Measurements from ENCODE around the gene METTL2B.

- TF ChIP-seq, protein P1, sequence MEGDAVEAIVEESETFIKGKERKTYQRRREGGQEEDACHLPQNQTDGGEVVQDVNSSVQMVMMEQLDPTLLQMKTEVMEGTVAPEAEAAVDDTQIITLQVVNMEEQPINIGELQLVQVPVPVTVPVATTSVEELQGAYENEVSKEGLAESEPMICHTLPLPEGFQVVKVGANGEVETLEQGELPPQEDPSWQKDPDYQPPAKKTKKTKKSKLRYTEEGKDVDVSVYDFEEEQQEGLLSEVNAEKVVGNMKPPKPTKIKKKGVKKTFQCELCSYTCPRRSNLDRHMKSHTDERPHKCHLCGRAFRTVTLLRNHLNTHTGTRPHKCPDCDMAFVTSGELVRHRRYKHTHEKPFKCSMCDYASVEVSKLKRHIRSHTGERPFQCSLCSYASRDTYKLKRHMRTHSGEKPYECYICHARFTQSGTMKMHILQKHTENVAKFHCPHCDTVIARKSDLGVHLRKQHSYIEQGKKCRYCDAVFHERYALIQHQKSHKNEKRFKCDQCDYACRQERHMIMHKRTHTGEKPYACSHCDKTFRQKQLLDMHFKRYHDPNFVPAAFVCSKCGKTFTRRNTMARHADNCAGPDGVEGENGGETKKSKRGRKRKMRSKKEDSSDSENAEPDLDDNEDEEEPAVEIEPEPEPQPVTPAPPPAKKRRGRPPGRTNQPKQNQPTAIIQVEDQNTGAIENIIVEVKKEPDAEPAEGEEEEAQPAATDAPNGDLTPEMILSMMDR (IDR thresholded peaks at IDR 0.05; ENCODE audit: low read depth, low read length) = peak; percentile 95
- TF ChIP-seq POLR2A (IDR thresholded peaks at IDR 0.05; ENCODE audit: extremely low read depth, insufficient read length) (no peak), MYC (IDR thresholded peaks at IDR 0.05; ENCODE audit: low read depth, low read length) (no peak)
These were observed 17.1 kb upstream of the METTL2B start for GRCh38 chr7:128459394-128459878.

Data from NB4 (cell line).